Right atrium auricular region (tissue), 2 donors: ENCODE data around the gene RAB2B. TPM values are rescaled to one million over a fixed set of nuclear protein-coding genes. Genes with fewer than 3 reads are reported as not detected.
A peak's percentile ranks its signal among the peaks of the same experiment; 100 is the strongest.

Source experiments
- DNase-seq: peaks from one replicate; pipeline ENCODE4 v3.0.0-alpha.2; 2019; ENCODE audit warnings: low spot score
- H3K27ac ChIP-seq, 2 donors: fragments of 200-600 bp; sonication (generic); 1 replicate in 1 of 2; 2 replicates in 1 of 2; pipeline ENCODE4 v1.5.1; 2016 to 2019
- H3K27me3 ChIP-seq, 2 donors: fragments of 200-600 bp; sonication (generic); one replicate each; pipeline versions ENCODE4 v1.5.1 to v1.6.0; 2017 to 2019
- H3K36me3 ChIP-seq: fragments of 200-600 bp; sonication (generic); one replicate; pipeline ENCODE4 v1.5.1; 2016
- H3K4me1 ChIP-seq, 2 donors: fragments of 200-600 bp; sonication (generic); one replicate each; pipeline versions ENCODE4 v1.5.1 to v1.6.0; 2017 to 2019
- H3K4me3 ChIP-seq, 2 donors: fragments of 200-600 bp; sonication (generic); 1 replicate in 1 of 2; 2 replicates in 1 of 2; pipeline ENCODE4 v1.5.1; 2017 to 2019; ENCODE audit warnings: mild to moderate bottlenecking in 1 of 2, moderate library complexity in 1 of 2
- H3K9me3 ChIP-seq, 2 donors: fragments of 200-600 bp; sonication (generic); one replicate each; pipeline ENCODE4 v1.5.1; 2019
- total RNA-seq, 2 donors: library from RNA; depleted of rRNA; stranded (reverse); fragments of >200 nt; gene quantifications; one replicate each; pipeline ENCODE4 v1.1.0, GENCODE V29; 2016
- TF ChIP-seq, protein P1 (sequence below), 2 donors: fragments of 200-600 bp; sonication (generic); IDR thresholded peaks; one replicate each; pipeline ENCODE4 v1.5.1; 2019; ENCODE audit warnings: antibody characterized with exemption in 2 of 2

The RAB2B gene
- total RNA-seq, 2 donors from 2014 or later: 11.8 to 22.2 TPM

DNA sequence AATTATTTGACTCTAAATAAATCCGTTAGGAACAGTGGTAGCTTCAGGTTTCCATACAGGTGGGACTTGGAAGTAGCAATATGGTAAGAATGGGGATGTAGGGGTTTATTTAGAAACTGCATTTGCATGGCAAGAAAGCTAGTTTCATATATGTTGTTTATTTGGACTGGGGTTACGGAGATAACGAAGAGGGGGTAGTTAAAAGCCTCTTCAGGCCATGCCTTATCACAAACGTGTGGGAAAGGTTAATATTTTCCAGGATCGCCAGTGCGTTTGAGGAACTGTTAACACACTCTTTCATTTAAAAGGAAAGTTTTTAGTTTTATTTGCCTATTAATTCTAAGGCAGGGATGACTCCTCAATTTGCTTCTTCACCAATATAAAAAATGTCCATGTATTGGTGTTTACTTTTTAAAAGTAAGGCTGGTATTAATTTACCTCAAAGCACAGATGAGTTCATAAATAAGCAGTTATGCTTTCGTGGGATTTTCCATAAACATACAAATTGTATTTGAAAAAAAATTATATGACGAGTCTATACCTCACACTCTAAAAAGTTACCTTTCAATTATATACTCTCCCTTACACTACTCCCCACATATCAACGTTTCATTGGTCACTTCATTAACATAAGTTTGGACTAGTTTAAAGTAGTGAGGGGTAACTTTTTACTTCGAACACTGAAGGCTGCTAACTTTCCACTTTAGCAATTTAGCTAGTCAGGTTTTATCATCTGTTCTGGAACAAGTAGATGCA, 814 bp downstream of the RAB2B start:
- H3K4me1 ChIP-seq: peaks cover 0 to 23% of the 10 kb centered on the region in 2 donors
- H3K27me3 ChIP-seq: no peaks in the 10 kb centered on the region
- no peak for DNase-seq
- peak overlapping the region; percentile 79 to 81 for H3K4me3 ChIP-seq
- peaks cover 11% of the 10 kb centered on the region for H3K36me3 ChIP-seq
- H3K27ac ChIP-seq: peak overlapping the region; percentile 83 to 85
- H3K9me3 ChIP-seq: no peaks in the 10 kb centered on the region
- TF ChIP-seq, protein P1, sequence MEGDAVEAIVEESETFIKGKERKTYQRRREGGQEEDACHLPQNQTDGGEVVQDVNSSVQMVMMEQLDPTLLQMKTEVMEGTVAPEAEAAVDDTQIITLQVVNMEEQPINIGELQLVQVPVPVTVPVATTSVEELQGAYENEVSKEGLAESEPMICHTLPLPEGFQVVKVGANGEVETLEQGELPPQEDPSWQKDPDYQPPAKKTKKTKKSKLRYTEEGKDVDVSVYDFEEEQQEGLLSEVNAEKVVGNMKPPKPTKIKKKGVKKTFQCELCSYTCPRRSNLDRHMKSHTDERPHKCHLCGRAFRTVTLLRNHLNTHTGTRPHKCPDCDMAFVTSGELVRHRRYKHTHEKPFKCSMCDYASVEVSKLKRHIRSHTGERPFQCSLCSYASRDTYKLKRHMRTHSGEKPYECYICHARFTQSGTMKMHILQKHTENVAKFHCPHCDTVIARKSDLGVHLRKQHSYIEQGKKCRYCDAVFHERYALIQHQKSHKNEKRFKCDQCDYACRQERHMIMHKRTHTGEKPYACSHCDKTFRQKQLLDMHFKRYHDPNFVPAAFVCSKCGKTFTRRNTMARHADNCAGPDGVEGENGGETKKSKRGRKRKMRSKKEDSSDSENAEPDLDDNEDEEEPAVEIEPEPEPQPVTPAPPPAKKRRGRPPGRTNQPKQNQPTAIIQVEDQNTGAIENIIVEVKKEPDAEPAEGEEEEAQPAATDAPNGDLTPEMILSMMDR (IDR thresholded peaks at IDR 0.05): no peak

DNA sequence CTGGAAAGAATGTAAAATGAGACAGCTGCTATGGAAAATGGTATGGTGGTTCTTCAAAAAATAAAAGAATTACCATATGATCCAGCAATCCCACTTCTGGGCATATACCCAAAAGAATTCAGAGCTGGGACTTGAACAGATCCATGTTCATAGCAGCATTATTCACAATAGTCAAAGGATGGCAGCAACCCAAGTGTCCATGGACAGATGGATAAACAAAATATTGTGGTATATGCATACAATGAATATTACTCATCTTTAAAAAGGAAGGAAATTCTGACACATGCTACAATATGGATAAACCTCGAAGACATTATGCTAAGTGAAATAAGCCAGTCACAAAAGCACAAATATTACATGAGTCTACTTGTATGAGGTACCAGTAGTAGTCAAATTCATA, 9.1 kb downstream of the RAB2B start:
- Histone ChIP-seq H3K4me3 (no peak overlapping the region), H3K27ac (no peak overlapping the region), H3K36me3 (peaks cover 42% of the 10 kb centered on the region), H3K27me3 (no peaks in the 10 kb centered on the region), H3K4me1 (no peaks in the 10 kb centered on the region), H3K9me3 (no peaks in the 10 kb centered on the region)
- DNase-seq: no peak
- TF ChIP-seq, protein P1 (IDR thresholded peaks at IDR 0.05): no peak

DNA sequence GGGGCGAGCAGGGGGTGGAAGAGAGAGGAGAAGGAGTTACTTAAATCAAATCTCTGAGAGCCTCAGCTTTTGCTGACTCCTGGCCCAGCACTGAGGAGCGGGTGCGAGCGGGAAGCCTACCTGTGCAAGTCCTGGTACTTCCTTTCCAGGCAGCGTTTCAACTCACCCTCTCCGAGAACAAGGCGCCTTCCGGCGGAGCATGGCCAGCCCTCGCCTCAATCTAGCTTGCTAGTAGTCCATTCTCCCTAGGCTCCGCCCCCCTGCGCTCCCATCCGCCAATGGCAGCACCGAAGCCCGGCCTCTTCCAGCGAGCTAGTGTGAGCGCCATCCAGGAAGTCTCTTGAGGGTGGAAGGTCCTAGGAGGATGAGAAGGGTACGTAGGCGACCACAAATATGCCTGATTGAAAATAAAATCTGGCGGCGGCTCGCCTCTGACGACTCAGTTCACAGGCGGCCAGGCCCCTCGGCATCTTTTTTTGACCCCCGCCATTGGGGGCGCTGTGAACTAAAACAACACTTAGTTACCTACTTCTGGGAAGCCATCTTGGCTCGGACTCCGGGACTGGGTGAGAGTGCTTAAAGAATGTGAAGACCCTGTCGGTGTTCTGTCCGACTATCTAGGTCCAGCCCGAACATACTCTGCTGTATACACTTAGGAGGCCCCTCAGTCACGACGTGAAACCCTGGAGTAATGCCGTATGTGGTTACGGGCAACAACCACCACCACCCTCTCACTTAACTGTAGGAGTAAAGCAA, 20.7 kb downstream of the RAB2B start, which contains the start of gene CHD8:
Gene CHD8, minus strand, starts transcription at position 212 of the 756 bp plus-strand sequence. CDS start 24,480 bp downstream, outside the sequence.
- Histone ChIP-seq H3K4me1 (peaks cover 0 to 20% of the 10 kb centered on the region in 2 donors), H3K9me3 (no peaks in the 10 kb centered on the region), H3K36me3 (peaks cover 12% of the 10 kb centered on the region), H3K4me3 (peak within 1 kb of the TSS; percentile 75 to 83), H3K27me3 (no peaks in the 10 kb centered on the region), H3K27ac (peak within 1 kb of the TSS; percentile 88 to 95)
- TF ChIP-seq, protein P1 (IDR thresholded peaks at IDR 0.05): peak; percentile 52 to 81
- DNase-seq: peak; percentile 99

DNA sequence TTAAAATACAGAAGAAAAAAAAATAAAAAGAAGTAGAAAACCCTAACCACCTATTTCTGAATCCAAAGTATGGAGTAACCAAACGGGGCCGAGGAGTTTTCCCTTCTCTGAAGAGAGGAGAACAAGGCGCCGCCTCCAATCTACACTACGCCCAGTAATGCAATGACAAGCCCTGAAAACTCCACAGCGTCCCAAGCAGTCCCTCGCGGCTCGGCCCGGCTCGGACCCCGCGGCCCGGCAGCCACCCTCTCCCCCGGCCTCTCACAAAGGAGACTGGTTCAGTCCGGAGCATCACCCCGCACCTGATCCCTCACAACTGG, 21.2 kb downstream of the RAB2B start:
- Histone ChIP-seq H3K27ac (peak overlapping the region; percentile 88 to 95), H3K4me1 (peaks cover 0 to 20% of the 10 kb centered on the region in 2 donors), H3K36me3 (peaks cover 7% of the 10 kb centered on the region), H3K9me3 (no peaks in the 10 kb centered on the region), H3K27me3 (no peaks in the 10 kb centered on the region), H3K4me3 (peak overlapping the region; percentile 75 to 83)
- TF ChIP-seq, protein P1 (IDR thresholded peaks at IDR 0.05): no peak
- no peak for DNase-seq

DNA sequence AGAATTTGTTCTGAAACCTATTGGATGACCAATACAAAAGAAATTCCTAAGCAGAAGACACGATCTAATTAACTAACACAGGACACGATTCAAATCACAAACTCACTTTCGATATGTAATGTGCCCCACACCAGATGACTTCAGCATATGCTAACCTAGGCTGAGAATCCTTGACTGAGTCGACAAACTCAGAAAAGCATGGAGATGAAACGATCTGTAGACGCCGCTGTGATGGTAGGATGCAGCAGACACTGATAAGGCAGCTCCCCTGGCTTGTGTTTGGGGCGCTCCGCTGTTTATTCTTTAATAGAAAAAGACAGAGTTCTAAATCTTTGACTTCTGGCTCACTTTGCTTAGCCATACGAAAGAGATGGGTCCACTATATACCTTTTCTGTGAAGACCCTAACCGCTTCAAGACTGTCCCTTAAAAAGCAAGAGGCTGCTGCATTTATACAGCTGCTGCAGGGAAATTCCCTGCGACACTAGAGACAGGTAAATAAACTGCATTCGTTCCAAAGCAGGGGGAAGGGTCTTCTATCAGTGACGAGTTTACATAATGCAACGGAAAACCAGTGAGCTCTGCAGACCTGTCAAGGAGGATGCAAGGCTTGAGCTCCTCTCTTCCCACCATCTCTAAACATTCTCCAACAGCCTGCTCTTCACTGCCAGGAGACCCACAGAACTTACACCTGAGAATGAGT, 21.8 kb downstream of the RAB2B start:
- Histone ChIP-seq H3K4me3 (peak overlapping the region; percentile 75 to 83), H3K27ac (peak overlapping the region; percentile 88 to 95), H3K4me1 (peaks cover 0 to 20% of the 10 kb centered on the region in 2 donors), H3K9me3 (no peaks in the 10 kb centered on the region), H3K27me3 (no peaks in the 10 kb centered on the region), H3K36me3 (peaks cover 1% of the 10 kb centered on the region)
- TF ChIP-seq, protein P1 (IDR thresholded peaks at IDR 0.05): no peak
- DNase-seq: no peak
